NCI-H524 treated with DMSO at 0.1 percent for 48 hours (cell line): Measurements from ENCODE around the gene SCFD2.

ENCODE experiments used
- DNase-seq: peaks from one replicate; lab custom pipeline; 2025; lab: John Stamatoyannopoulos, UW

Gene SCFD2

DNA sequence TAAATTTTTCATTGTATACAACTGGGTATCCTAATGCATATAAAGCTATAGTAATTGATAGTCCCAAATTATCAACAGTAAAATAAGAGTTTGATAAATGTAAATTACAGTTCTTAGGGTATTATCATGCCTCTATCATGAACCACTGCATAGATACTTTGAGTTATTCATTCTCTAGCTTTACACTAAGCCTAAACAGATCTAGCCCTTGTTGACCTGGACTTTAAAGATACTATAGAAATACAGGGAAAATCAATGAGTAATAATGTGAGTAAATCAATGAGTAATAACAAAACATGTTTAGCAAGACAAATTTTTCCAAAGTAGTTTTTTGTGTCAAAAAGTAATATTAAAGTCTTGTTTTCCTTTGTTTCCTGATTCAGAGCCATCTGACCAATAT lies 228.4 kb downstream of the SCFD2 start:
- DNase-seq, result no peak

DNA sequence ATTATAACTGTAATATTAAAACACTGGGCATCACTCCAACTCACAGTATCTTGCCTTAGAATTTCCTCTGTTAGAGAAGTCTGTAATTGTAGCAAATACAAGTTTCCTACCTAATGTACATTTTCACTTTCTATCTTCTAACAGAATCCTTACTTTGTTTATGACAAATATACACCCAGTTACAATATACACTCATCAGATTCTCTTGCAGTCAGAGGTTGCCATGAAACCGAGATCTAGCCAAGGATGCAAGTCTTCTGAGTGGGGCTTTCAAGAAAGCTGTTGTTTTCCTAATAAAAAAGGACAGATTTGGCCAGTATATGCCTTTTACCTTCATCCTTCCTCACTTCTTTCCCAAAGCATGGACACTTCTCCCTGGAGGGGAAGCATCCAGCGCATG lies 228.9 kb downstream of the SCFD2 start:
- DNase-seq, result no peak

DNA sequence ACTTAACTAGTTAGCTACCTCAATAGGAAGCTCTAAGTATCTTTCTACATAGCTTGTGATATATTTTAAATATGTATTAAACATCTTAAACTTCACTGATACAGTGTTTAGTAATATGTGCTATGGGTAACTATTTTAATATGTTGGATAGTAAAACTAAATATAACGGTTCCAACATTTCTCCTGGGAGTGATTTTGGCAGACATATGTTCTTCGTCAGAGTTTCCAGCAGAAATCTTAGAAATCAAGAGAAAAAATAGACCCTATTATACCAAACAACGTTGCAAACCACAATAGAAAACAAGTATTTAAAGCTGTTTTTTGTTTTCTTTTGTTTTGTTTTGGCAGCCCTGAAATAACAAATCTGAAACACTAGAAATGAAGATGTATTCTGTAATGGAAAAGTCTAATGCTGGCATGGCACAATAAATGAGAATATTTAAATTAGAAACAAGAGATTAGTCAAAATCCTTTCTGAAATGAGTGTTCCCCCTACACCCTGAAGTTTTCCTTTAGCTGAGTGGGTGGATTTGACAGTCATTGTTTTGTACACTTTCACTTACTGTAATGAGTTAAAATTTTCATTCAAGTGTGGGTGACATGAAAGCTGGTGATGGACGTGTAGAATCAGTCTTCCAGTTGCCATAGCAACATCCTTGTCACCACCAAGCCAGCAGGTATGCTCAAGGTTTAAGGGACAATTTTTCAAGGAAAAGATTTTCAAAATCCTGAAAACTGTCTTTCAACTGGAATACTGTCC lies 233.5 kb downstream of the SCFD2 start:
- no peak for DNase-seq

DNA sequence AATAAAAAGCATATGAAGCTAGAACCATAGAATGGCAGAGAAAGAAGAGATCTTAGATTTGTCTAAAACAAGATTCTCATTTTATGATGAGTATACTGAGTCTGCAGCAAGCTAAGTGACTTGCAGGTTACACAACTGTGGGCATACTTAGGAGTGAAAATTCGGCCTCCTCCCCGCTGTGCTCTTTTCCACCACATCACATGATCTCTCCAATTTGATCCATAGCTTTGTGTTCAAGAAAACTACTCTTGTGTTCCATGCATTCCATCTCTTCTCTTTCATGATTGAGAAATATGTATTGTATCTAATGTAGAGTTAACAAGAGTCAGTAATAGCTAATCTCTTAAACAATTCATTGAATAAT lies 234.3 kb downstream of the SCFD2 start:
- no peak for DNase-seq

DNA sequence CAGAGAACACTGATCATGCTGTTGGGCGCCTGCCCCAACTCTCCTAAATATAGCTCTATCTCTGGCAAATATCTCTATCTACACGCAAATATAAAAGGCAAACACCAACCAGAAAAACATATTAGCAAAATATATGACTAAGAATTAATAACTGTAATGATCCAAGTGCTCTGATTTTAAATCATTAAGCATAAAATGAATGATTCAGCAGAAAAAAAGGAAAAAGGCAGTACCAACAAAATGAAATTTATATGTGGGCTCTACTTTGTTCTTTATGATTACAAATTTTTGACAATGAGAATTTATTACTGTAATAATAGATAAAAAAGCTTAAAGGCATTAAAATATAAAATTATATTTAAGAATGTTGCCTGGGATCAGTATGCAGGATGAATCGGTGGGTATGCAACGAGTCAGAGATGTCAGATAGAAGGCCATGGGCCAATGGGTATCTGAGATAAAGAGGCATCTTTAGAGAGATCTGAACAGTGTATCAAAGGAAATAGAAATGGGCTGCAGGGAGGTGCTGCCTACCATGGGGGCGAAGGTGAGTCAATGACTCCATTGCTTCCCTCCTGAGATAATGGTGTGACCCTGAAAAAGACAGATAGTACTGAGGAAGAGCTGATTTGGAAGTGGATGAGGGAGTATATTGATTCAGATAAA lies 234.8 kb downstream of the SCFD2 start:
- no peak for DNase-seq

DNA sequence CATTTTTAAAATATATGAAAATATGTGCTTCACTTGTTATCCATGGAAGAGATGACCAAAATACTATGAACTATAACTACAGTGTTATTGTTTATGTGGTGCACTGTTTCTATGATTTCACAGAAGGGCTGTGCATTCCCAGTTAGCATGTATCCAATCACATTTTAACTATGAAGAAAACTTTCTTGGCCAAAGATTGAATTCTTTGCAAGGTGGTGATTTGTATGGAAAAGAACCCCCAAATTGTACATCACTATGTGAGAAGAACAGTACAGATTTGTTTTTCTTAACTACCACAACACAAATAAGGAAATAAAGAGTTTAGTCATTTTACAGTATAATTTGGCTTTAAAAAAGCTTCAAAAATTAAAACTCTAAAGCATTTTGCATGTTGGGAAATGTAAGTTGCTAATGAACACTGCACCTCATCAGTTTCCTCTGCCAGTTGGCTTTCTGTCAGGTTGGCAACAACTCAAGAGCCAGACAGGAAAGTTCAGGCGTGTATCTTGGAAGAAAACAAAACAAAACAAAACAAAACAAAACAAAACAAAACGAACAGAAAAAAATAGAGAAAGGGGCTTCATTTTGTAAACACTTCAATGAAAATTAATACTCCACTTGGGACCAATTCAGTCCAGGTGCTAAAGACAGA lies 237.0 kb downstream of the SCFD2 start:
- DNase-seq, result no peak

DNA sequence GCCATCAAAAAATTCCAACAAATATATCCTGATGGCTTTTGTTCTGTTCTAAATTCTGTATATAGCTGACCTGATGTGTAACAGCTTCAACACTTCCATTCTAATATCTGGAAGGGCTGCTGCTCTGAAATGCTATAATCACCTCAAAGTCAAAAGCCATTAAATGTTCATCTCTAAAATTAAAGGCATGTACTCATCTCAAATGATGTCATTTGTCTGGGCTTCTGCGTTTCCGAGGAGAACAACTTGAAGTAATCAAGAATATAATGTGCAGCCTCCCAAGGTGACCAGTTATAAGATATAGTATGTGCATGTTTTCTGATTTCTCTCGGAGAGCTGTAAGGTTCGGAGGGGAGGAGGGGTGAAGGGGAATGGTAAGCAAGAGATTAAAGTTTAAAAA lies 237.6 kb downstream of the SCFD2 start:
- DNase-seq, result no peak

DNA sequence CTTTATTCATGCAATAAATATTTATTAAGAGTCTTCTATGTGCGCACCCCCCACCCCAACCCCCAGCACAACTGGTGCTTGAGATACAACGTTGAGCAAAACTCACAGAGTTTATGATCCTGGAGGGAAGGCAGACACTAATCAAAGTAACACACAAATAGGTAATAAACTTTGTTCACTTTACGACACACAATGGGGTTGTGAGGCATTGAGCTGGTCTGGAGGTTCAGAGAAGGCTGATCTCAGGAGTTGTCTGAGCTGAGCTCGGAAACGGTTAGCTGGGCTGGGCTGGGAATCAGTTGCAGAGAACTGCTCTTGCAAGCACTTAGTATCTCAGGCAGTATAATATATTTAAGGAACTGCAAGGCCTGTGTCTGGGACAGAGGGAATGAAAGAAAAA lies 238.5 kb downstream of the SCFD2 start:
- no peak for DNase-seq

DNA sequence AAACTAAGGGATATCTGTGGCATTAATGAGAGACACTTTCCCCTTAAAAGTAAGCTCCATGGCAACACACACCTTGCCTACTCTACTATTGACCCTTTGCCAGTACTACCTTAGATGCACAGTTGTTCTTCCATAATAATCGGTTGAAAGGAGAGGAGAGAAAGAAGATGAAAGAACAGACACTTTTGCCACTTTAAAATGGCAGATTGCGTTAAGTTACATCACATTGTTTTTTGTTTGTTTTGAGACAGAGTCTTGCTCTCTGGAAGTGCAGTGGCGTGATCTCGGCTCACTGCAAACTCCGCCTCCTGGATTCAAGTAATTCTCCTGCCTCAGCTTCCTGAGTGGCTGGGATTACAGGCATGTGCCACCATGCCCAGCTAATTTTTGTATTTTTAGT lies 239.8 kb downstream of the SCFD2 start:
- DNase-seq, result no peak

DNA sequence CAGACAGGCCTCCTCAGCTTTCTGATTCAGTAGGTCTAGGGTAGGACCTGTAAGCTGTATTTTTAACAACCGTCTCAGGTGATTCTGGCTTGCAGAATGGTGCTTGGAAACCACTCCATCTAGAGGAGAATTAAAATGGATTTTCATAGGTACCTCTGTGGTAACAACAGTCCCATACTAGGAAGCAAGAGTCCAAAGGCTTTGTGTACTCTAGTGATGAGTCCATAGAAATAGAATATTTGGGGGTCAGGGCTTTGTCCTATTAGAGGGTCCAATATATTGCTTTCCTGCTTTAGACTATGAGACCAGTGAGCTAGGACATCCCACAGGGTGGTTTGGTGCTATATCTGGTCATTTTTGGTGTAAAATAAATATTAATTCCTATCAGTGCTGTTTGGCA lies 242.0 kb downstream of the SCFD2 start:
- DNase-seq, result no peak

DNA sequence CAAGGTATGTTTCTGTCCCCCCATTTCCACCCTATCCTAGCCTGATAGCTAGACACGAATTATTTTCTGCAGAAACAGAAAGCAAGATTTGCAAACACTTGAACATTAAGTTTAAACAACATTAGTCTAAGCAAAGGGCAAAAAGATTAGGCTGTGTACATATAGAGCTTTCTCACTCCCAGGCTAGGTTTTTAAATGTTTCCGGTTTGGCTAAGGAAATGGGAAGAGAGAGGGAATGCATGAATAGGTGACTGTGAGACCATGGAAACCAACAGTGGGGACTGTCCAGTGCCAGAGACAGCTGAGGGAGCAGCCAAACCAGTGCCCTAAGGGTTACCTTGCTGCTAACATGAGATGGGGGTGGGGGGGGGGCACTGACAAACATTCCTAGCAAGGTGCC lies 242.7 kb downstream of the SCFD2 start:
- DNase-seq, result no peak

DNA sequence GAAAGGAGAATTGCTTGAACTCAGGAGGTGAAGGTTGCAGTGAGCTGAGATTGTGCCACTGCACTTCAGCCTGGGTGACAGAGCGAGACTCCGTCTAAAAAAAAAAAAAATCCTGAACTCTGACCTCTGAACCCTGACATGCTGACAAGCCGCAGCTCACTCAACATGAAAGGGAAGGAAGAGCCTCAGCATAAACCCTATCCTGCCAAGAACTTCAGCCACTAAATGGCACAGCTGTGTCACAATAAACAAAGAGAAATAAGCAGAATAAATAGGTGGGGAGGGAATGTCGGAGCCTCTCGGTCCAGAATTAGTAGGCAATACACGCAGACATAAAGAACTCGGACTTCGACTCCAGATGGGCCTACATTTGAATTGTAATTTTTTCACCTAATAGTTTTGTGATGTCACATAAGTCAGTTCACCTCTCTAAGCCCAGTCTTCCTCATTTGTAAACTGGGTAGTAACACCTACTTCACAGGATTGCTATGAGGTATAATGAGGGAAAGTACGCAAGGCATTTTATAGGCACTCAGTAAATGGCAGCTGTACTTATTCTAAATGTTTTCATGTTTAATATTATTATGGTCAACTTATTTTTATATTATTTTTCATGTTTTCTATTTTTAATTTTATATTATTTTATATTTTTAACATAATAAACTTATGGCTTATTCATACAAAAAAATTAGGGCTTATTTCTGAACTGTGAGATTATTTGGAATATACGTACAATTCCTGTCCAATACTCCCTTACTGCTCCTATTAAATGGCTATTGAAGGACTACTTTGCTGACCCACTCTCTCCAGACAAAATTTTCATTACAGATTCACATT lies 243.4 kb downstream of the SCFD2 start:
- DNase-seq, result no peak

DNA sequence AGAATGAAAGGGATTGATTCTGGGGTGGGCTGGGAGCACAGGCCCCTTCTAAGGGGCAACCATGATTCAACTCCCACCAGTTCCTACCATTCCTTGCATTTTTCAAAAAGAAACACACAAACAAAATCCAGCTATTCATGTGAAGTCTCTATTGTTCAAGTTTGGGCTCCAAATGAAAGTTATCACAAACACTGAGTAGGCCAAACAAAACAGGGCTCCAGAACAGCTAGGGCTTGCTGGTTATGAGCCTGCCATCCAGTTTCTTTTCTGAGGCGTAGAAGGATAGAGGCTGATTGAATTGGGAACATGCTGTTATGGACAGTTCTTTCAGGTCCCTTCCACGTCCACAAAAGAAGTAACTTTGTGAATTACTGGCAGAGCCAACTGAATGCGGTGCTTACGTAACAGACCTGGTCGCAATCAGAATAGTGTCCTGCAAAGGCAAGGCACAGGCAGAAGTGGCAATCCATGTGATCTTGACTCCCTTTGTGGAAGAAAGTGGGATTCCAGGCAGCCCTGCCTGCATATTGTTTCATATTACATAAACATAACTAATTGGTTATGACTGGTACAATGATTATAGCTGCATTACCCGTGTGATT lies 244.5 kb downstream of the SCFD2 start:
- DNase-seq, result no peak

DNA sequence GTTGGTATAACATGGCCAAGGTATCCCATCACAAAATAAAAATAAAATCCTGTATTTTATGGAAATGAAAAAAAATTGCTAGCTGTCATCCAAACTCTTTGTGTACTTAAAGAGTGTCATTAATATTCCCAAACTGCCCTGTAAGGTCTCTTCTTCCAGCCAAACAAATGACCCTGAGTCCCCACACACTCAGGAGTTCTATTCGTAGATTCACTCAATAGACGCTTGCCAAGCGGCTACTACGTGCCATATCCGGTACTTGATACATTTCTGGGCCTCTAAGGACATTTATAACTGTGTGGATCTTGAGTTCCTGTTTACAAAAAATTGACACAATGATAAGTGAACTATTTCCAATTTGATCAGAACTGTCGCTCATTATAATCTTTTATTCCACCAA lies 245.1 kb downstream of the SCFD2 start:
- DNase-seq, result no peak

DNA sequence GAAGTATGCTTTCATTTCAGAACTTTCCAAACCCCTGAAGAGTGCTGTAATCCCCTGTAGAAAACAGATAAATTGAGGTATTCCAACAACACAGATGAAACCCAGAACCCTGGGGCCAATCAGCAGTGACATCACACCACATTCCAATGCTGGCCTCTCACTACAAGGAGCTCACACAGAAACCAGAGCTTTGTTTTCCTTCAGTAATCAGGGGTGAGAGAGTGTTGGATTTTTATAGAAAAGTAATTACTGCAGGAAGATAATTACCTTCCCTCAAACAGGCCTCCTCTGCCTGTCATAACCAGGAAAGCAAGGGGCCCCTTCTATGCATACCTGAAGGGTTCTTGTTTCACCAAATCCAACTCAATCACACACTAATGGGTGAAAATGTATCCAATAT lies 246.2 kb downstream of the SCFD2 start:
- DNase-seq, result no peak

DNA sequence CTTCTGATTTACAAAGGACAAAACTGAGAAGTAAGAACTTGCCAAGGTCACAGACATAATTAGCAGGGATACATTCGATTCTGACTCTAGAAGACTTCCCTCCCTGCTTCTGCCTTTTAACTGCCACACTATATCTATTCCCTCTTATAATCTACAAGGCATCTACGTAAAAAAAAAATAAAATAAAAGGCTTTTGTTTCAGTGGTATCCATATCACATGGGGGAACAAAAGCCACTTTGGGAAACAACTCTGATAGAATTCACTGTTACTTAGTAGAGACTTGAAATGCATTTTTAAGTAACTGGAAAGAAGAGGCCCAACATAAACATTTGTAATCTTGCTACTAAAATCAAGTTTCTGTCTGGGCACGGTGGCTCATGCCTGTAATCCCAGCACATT lies 247.2 kb downstream of the SCFD2 start:
- no peak for DNase-seq

DNA sequence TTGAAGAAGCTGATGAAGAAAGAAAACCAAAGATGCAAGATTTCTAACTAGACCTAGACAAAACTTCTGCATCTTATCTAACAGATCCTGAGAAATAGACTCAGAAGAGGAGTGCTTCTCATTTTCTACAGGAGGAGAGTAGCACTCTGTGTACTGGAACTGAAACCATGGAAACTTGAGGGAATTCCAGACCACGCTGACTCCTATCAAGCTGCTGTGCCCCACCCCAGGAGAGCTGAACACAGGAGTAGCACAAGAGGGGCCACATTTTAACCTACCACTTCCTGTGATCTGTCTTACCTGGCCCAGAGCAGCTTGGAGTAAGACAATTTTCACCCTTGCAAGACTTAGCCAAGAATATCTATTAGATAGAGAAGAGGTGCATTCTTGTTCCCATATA lies 248.9 kb downstream of the SCFD2 start:
- no peak for DNase-seq

DNA sequence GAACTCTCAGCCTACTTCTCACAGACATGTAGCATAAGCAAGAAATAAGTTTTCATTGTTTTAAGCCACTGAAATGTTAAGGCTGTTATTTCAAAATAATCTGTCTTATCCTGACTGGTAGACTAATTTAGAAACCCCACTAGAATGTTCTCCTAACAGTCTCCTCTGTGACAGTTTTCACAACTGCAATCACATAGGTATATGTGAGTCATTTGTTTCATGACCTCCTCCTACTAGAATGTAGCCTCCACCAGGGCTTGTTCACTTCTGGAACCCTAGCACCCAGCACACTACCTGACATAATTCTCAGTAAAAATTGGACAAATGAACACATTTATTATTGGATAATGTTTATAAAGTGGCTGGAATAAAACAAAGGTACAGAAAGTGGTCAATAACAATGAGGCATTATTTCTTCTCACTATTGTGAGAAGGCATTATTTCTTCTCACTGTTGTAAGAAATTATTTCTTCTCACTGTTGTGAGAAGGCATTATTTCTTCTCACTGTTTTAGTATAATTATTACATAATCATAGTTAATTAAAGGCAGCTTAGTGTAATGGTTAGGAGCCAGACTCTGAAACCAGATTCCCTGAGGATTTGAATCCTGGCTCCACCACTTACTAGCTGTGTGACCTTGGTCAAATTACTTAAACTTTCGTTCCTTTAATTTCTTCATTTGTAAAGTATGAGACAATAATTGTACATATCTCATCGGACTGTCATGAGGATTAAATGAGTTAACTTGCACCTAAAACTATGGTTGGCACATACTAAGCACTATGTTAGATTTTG lies 252.2 kb downstream of the SCFD2 start:
- DNase-seq, result no peak

DNA sequence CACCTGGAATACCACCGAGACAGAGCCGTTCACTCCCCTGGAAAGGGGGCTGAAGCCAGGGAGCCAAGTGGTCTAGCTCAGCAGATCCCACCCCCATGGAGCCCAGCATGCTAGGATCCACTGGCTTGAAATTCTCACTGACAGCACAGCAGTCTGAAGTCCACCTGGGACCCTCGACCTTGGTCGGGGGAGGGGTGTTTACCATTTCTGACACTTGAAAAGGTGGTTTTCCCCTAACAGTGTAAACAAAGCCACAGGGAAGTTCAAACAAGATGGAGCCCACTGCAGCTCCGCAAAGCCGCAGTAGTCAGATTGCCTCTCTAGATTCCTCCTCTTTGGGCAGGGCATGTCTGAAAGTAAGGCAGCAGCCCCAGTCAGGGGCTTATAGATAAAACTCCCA lies 260.5 kb downstream of the SCFD2 start:
- no peak for DNase-seq

DNA sequence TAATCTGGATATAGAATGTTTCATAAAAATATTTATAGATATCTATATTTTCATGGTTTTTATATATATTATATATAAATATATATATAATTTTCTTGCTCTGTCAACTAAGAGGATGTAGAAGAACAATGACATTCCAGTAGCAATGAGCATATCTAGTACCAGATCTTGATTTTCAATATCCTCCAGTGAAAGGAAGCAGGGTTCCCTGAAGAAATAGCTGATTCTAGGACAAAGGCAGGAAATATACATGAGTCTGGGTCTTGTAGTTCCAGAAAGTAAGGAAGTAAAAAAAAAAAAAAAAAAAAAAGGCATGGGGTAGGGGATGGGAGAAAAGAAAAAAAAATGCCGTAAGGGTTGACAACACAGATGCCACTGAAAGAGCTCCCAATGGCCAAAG lies 262.4 kb downstream of the SCFD2 start:
- no peak for DNase-seq

DNA sequence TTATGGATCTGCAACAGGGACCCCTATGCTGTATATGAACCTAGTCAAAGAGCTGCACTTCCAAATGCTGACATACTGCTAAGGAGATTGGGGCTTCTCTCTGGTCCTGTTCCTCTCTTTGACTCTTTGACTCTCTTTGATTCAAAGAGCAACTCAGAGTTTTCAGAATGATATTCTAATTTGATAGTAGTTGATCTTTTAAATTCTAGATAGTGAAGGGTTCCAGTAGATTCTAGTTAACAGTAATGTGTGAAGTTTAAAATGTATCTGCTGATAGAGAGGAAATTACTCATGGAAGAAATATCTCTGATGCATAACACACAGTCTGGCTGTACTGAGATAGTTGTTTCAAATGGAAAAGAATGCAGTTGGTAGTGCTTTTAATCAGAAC lies 264.7 kb downstream of the SCFD2 start:
- DNase-seq, result no peak
